ENCODE results near the gene NTSR1.

Gene NTSR1

DNA sequence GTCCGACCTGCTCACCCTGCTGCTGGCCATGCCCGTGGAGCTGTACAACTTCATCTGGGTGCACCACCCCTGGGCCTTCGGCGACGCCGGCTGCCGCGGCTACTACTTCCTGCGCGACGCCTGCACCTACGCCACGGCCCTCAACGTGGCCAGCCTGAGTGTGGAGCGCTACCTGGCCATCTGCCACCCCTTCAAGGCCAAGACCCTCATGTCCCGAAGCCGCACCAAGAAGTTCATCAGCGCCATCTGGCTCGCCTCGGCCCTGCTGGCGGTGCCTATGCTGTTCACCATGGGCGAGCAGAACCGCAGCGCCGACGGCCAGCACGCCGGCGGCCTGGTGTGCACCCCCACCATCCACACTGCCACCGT, 885 bp downstream of the NTSR1 start:
- DNase-seq (ENCODE audit: low spot score) = no peak

DNA sequence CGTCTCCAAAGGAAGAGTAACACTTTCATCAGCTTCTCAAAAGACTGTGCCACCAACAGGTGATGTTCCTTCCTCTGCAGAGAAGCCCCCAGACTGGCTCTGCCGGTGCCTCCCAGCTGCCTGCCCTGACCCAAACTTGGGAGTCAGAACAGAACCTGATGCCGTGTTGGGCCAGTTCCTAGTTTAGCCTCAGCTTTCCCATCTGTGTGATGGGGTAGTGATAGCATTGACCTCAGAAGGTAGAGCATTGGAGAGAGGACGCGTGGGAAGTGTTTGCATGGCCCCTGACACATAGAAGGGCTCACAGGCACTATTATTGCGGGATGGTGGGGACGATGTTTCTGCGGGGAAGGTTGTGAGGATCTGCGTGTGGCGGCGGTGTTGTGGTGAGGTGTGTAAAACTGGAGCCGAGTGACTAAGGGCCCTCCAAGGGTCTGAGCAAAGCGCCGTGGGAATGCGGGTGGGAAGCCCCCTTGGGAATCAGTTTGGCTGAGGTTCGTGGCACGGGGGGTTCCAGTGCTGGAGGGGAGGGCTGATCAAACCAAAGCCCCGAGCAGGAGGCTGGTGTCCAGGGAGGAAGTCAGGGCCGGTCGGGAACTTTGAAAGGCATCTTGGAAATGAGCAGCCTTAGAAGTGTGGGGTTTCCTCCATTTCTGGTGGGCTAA, 1.7 kb downstream of the NTSR1 start:
- no peak for DNase-seq (ENCODE audit: low spot score)

DNA sequence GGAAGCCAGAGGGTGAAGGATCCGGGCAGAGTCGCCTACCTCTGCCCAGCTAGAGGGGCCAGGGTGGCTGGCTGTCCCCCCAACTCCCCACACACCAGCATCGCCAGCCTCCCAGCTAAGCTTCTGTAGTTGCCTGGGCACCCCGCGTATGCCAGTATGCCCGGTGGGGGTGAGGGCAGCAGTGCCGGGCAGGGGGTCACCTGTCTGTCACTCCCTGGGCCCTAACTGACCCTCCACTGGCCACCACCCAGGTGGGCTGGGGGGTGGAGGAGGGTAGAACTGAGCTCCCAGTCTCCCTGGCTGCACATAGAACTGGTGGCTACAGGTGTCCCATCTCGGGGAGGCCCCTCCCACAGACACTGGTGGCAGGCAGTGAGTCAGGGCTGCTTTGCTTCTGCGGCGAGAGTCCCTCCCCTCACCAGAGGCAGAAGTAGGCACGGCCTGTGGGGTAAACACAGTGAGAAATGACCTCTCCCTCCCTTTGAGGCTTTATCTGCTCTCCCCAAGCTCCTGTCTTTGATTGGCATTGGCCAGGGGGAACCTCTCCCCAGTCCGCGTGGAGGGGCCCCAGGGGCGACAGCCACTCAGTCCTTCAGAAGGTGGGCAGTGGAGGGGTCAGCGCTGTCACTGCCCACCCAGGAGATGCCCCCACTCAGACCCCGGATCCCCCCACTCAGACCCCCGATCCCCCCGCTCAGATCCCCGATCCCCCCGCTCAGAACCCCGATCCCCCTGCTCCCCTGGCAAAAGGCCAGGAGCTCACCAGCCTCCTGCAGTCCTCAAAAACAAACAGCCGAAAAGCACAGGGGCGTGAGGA, 2.5 kb downstream of the NTSR1 start:
- no peak for DNase-seq (ENCODE audit: low spot score)

- no peak for DNase-seq (ENCODE audit: low spot score)
Observed at GRCh38 chr20:62711703-62712101, 3.1 kb downstream of the NTSR1 start.

GRCh38 chr20:62712606-62713005, 4.0 kb downstream of the NTSR1 start:
- DNase-seq (ENCODE audit: low spot score) = no peak

- DNase-seq (ENCODE audit: low spot score) = no peak
Observed at GRCh38 chr20:62714006-62714405, 5.4 kb downstream of the NTSR1 start.

GRCh38 chr20:62714799-62715198, 6.2 kb downstream of the NTSR1 start:
- no peak for DNase-seq (ENCODE audit: low spot score)

GRCh38 chr20:62715201-62715600, 6.6 kb downstream of the NTSR1 start:
- no peak for DNase-seq (ENCODE audit: low spot score)

DNA sequence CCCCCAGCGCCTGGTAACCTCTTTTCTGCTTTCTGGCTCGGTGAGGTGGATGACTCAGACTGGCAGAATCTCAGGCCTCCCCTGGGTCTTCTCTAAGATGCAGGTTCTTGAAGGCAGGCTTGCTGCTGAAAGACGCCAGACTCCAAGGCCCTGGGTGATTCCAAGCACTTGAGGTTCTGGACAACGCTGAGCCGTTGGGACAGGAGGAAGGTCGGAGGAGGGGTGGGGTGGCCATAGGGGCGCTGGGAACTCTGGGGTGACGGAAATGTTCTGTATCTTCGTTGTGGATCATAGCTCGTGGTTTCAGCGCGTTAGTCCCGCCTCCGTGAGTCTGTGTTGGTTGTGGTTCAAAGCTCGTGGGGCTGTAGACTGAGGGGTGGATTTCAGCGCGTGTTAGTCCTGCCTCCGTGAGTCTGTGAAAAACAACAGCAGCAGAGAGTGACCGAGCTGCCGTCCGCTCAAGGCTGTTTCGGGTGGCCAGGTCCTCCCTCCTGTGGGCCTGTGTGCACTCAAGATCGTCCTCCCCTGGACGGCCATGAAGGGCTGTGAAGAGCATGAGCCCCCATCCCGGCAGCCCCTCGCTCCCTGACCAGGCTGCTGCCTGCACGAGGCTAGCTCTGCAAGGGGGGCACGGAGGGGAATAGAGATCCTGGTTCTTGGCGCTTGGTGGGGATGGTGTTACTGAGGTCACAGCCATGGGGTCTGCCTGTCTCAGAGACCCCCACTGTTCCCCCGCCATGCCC, 7.7 kb downstream of the NTSR1 start:
- DNase-seq (ENCODE audit: low spot score) = no peak

DNA sequence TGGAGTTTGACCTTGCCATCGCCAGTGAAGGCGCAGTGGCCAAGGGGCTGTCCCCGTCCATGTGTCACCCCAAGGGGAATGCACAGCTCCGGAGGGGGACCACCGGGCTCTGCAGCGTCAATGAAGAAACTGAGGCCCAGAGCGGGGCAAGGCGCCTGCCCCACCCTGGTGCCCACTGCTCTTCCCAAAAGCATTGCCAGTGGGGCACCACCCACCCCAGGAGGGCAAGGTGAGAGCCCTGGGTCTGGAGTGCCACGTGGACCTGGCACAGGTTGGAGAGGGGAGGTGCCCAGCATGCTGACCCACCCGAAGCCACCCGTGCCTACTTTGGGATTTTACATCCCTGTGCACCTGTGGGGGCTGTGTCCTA, 8.3 kb downstream of the NTSR1 start:
- DNase-seq (ENCODE audit: low spot score) = no peak

- DNase-seq (ENCODE audit: low spot score) = no peak
Observed at GRCh38 chr20:62717933-62718332, 9.3 kb downstream of the NTSR1 start.

GRCh38 chr20:62718546-62718945, 9.9 kb downstream of the NTSR1 start:
- no peak for DNase-seq (ENCODE audit: low spot score)

DNA sequence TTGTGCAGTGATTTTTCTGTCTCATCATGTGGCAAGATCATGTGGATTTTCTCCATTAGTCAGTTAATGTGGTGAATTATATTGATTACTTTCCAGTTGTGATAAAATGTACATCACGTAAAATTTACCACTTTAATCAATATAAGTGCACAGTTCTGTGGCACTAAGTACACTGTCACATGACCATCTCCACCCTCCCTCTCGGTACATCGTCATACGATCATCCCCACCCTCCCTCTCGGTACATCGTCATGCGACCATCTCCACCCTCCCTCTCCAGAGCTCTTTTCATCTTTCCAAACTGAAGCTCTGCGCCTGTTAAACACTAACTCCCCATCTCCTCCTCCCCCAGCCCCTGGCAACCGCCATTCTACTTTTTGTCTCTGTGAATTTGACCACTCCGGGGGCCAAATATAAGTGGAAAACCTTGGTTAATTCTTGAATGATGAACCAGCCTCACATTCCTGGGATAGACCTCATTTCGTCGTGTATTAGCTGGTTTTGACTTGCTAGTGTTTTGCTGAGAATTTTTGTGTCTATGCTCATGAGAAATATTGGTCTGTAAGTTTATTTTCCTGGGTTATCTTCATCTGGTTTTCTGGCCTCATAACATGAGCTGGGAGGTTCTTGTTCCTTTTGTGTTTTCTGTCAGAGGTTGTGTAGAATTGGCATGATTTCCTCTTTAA, 10.8 kb downstream of the NTSR1 start:
- DNase-seq (ENCODE audit: low spot score) = no peak

- no peak for DNase-seq (ENCODE audit: low spot score)
Observed at GRCh38 chr20:62721511-62722370, 13.1 kb downstream of the NTSR1 start.

- no peak for DNase-seq (ENCODE audit: low spot score)
Observed at GRCh38 chr20:62722627-62723026, 14.0 kb downstream of the NTSR1 start.

DNA sequence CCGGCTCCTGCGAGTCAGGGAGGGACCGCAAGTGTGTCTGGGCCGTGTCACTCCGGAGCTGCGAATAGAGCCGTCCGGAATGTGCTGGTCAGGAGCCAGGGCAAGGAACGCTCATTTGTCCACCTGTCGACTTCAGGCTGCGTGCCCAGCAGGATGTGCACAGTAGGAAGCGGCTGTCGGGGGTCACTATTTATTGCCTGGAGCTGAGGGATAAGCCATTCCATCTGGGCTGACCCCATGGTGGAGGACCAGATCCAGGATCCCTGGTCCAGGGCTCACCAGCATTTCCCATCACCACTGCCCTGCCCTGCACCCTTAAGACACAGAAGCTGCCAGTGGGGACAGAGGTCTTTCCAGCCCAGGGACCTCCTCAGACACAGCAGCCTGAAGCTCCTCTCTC, 14.7 kb downstream of the NTSR1 start:
- no peak for DNase-seq (ENCODE audit: low spot score)

GRCh38 chr20:62723768-62724450, 15.3 kb downstream of the NTSR1 start:
- no peak for DNase-seq (ENCODE audit: low spot score)

DNA sequence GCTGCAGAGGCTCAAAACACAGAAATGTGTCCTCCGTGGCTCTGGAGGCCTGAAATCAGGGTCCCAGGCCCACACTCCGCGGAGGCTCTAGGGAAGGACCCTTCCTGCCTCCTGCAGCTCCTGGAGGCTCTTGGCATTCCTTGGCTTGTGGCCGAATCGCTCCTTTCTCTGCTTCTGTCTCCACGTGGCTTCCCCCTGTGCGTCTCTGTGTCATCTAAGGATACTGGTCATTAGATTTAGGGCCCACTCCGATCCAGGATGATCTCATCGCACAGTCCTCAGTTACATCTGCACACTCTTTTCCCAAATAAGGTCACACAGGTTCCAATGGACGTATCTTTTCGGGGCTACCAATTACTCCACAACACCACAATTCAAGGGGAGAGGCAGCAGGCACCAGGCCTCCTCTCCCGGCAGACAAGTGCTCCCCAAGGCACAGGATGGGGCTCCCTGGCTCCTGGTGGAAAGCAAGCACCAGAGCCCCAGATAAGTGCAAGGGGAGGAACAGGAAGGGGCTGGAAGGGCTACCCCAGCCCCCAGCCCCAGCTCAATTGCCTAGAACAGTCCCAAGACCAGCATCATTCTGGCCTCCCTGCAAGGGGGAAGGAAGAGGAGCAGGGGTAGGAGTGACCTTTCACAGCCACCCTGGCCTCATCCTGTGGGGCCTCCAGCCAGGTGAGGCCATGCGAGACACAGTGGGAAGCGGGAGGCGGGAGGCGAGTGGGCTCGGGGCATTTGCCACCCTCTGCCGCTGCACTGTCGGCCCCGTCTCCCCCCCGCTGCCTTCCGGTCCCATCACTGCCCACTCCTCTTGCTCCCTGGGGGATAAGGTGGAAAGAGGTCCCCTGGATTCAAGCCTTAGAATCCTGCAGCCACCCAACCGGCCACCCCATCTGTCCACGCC, 16.3 kb downstream of the NTSR1 start:
- no peak for DNase-seq (ENCODE audit: low spot score)

- no peak for DNase-seq (ENCODE audit: low spot score)
Observed at GRCh38 chr20:62725596-62726268, 17.1 kb downstream of the NTSR1 start.

Data from hematopoietic multipotent progenitor cell treated with erythropoietin and hydrocortisone succinate and interleukin-3 and kit ligand, for 17 days (in vitro differentiated cells).